Measurements from ENCODE around the gene VSTM2A. TPM values are rescaled to one million over a fixed set of nuclear protein-coding genes. Genes with fewer than 3 reads are reported as not detected.

The VSTM2A gene, protein sequence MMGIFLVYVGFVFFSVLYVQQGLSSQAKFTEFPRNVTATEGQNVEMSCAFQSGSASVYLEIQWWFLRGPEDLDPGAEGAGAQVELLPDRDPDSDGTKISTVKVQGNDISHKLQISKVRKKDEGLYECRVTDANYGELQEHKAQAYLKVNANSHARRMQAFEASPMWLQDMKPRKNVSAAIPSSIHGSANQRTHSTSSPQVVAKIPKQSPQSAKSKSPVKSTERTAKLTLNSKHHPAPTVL
- total RNA-seq: not detected in 2 replicates

DNA sequence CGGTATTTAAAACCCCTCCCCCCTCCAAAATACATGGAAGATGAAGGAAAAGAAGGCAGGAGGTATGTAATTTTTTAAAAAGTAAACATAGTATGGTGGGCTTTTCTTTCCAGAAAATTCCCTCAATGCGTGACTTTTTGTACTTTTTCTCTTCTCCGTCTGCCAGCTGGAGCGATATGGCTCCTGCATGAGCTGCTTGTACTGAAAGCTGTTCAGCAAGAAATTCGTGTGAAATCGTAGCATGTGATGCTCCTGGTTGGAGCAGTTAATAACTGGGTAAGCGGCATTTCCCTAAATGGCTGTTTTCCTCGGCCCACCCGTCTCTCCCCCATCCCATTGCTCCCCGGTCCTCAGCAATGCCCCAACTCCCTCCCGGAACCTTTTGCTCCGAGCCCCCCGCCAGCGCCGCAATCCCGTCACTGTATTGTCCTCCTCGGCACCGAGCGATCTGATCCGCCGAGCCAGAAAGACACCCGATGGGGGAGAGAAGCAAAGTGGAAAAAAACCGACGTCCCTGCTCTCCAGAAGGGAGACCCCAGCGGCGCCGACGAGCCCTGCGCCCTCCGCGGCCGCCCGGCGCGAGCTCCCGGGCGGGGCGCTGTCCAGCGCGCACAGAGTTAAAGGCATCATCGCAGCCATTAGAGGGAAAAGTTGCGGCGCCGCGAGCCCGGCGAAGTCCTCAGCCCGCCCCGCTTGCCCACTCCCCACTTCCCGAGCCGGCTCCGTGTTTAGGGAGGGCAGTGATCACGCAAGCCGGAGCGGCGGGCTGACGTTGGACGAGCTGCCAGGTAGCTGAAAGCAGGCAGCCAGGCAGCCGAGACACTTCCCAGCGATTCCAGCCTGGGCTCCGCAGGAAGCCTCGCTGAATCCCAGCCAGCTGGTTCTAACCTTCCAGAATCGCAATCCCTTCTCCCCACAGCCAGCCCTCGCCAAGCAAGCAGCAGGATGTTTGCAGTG is at the start of gene VSTM2A:
TSS of gene VSTM2A (plus strand) at position 707 of the 957 bp plus-strand sequence. CDS start 356 bp downstream, outside the sequence.

Other genes starting within 250 kb of the VSTM2A start
- gene SEC61G, start 216.8 kb downstream of the VSTM2A start, total RNA-seq: 382 and 398 TPM in 2 replicates

Data from cardiac ventricle fibroblast (primary cell).